Endodermal cell (in vitro differentiated cells): Measurements from ENCODE around the gene SMIM28. TPM values are rescaled to one million over a fixed set of nuclear protein-coding genes. Genes with fewer than 3 reads are reported as not detected.
A peak's percentile ranks its signal among the peaks of the same experiment; 100 is the strongest.

Source experiments
- DNase-seq: peaks from one replicate; pipeline ENCODE4 v3.0.0-alpha.2; 2017
- H3K27ac ChIP-seq: 2 replicates; pipeline ENCODE4 v1.5.1; 2013; ENCODE audit warnings: mild to moderate bottlenecking, low read depth, low read length, moderate library complexity
- H3K27me3 ChIP-seq: 2 replicates; pipeline ENCODE4 v1.6.1; 2013; ENCODE audit warnings: mild to moderate bottlenecking, low read length, moderate library complexity; ENCODE audit not compliant: insufficient read depth, control insufficient read depth, poor library complexity, severe bottlenecking
- H3K36me3 ChIP-seq: 2 replicates; pipeline ENCODE4 v1.7.0; 2013; ENCODE audit warnings: mild to moderate bottlenecking, low read length, moderate library complexity; ENCODE audit not compliant: control insufficient read depth, insufficient read depth
- H3K4me1 ChIP-seq: one replicate; pipeline ENCODE4 v1.7.0; 2013; ENCODE audit warnings: low read length; ENCODE audit not compliant: control insufficient read depth, insufficient read depth
- H3K4me3 ChIP-seq: 2 replicates; pipeline ENCODE4 v1.5.1; 2013; ENCODE audit warnings: mild to moderate bottlenecking, low read length, moderate library complexity
- H3K9ac ChIP-seq: 2 replicates; pipeline ENCODE4 v1.6.1; 2013; ENCODE audit warnings: mild to moderate bottlenecking, low read length, moderate library complexity; ENCODE audit not compliant: poor library complexity, severe bottlenecking; ENCODE audit errors: extremely low read depth
- H3K9me3 ChIP-seq: 2 replicates; pipeline ENCODE4 v1.6.1; 2013; ENCODE audit warnings: mild to moderate bottlenecking, low read length, moderate library complexity; ENCODE audit not compliant: control insufficient read depth
- H3K27ac Mint-ChIP-seq: 2 replicates; pipeline ENCODE4 v1.8.0; 2020; ENCODE audit warnings: mixed read lengths
- H3K27me3 Mint-ChIP-seq: 2 replicates; pipeline ENCODE4 v1.8.0; 2021; ENCODE audit warnings: mild to moderate bottlenecking, mixed read lengths; ENCODE audit not compliant: insufficient read depth
- H3K36me3 Mint-ChIP-seq: 2 replicates; pipeline ENCODE4 v1.8.0; 2020; ENCODE audit warnings: low read depth, mixed read lengths
- H3K4me1 Mint-ChIP-seq: 2 replicates; pipeline ENCODE4 v1.8.0; 2020; ENCODE audit warnings: mixed read lengths
- H3K4me3 Mint-ChIP-seq: 2 replicates; pipeline ENCODE4 v1.8.0; 2020; ENCODE audit warnings: mild to moderate bottlenecking, moderate library complexity, mixed read lengths
- H3K9me3 Mint-ChIP-seq: 2 replicates; pipeline ENCODE4 v1.8.0; 2020; ENCODE audit warnings: mild to moderate bottlenecking, mixed read lengths
- WGBS, 2 experiments: methylation state at CpG; one replicate each; pipeline versions ENCODE4 v1.1.5 to v1.1.7; 2013; ENCODE audit warnings: missing lambda C conversion rate in 2 of 2, mixed read lengths in 1 of 2; ENCODE audit not compliant: insufficient coverage in 1 of 2, insufficient read length in 1 of 2; 5-methylcytosine and 5-hydroxymethylcytosine counted together
- total RNA-seq, 2 donors: library from RNA; stranded (reverse); fragmentation: NEBNext Ultra II Directional in 1 of 2; extraction: Animal tissue kit (Norgen Biotek cat#: 25700) in 1 of 2; gene quantifications; 2 replicates in 1 of 2; 3 replicates in 1 of 2; pipeline ENCODE4 v1.2.1, GENCODE V29; 2021
- TF ChIP-seq, protein P1 (sequence below): fragments of 200-600 bp; sonication (generic); conservative IDR thresholded peaks from 2 replicates; pipeline ENCODE4 v1.5.0; 2021; ENCODE audit warnings: antibody characterized with exemption, mild to moderate bottlenecking

SMIM28 gene
- total RNA-seq, 2 donors from 2014 or later: 0.33 TPM; not detected in 1

DNA sequence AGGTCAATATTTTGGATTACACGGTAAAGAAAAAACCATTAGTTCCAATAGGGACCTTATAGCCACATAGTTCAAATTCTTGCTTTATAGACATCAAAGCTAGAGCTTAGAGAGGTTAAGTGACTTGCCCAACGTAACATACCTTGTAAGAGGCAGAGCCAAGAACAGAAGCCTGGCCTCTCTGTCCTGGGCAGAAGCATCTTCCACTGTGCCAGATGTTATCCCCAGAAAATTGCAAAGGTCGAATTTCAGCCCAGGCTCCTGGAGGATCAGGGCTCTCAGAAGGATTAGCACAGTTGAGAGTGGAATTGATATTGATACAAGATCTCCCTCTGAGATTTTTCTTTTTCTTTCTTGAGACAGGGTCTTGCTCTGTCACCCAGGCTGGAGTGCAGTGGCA is 6.1 kb downstream of the SMIM28 start:
- Histone ChIP-seq H3K4me1 (peaks cover 6% of the 10 kb centered on the region), H3K9ac (no peak overlapping the region), H3K36me3 (no peaks in the 10 kb centered on the region), H3K27ac (no peak overlapping the region), H3K4me3 (no peak overlapping the region), H3K9me3 (no peaks in the 10 kb centered on the region), H3K27me3 (no peaks in the 10 kb centered on the region)
- Mint-ChIP-seq H3K4me3 (no peak overlapping the region), H3K27me3 (no peaks in the 10 kb centered on the region), H3K36me3 (no peaks in the 10 kb centered on the region), H3K4me1 (peaks cover 34% of the 10 kb centered on the region), H3K27ac (no peak overlapping the region), H3K9me3 (no peaks in the 10 kb centered on the region)
- WGBS, 2 experiments: 84 to 90% methylated on average over 3 of the region's 3 CpGs
- DNase-seq: no peak
- TF ChIP-seq, protein P1, sequence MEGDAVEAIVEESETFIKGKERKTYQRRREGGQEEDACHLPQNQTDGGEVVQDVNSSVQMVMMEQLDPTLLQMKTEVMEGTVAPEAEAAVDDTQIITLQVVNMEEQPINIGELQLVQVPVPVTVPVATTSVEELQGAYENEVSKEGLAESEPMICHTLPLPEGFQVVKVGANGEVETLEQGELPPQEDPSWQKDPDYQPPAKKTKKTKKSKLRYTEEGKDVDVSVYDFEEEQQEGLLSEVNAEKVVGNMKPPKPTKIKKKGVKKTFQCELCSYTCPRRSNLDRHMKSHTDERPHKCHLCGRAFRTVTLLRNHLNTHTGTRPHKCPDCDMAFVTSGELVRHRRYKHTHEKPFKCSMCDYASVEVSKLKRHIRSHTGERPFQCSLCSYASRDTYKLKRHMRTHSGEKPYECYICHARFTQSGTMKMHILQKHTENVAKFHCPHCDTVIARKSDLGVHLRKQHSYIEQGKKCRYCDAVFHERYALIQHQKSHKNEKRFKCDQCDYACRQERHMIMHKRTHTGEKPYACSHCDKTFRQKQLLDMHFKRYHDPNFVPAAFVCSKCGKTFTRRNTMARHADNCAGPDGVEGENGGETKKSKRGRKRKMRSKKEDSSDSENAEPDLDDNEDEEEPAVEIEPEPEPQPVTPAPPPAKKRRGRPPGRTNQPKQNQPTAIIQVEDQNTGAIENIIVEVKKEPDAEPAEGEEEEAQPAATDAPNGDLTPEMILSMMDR: no peak

DNA sequence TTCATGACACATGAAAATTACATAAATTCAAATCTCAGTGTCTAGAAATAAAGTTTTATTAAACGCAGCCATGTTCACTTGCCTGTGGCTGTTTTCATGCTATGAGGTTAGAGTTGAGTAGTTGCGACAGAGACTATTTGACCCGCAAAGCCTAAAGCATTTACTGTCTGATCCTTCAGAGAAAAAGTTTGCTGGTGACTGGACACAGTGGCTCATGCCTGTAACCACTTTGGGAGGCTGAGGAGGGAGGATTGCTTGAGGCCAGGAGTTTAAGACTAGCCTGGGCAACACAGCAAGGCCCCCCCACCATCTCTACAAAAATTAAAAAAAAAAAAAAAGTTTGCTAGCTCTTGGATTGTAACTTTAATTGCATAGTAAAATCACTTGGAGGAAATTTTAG is 9.2 kb downstream of the SMIM28 start:
- WGBS, 2 experiments: 85 to 93% methylated on average over 2 to 3 of the region's 3 CpGs
- no peaks in the 10 kb centered on the region for H3K36me3 Mint-ChIP-seq
- H3K27ac Mint-ChIP-seq: no peak overlapping the region

DNA sequence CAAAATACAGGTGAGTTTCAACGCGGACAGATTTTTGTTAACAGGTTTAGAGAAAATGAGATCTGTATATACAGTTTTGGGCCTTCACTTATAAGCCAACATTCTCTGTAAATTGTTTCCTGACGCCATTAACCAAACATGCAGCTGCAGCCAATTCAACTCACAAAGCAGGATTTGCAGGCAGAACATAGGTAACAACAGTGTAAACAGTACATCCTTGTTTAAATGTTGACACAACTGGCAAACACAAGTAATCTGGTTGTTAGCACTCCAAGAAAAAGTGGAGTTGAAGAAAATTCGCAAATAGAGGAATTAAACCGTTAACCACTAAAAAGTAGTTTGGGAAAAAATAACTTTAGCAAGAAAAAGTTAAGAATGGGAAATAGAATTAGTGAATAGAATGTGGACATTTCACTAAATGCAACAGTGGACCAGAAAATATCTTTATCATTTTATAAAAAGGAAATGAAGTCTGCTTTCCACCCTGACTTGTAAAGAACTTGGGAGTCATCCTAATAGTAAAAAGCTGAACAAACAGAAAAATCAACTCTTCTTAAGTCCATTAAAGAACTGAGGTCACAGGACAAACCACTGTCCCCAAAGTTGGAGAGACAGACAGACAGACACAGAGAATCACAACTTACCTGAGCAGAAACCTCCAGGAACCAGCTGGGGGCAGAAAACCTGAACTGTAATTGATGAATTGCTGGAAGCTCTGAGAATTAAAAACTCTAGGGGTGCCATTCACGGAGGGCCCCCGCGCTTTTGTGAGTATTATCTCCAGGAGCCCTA is 10.1 kb downstream of the SMIM28 start:
- Mint-ChIP-seq H3K36me3 (no peaks in the 10 kb centered on the region), H3K9me3 (no peaks in the 10 kb centered on the region), H3K27ac (no peak overlapping the region), H3K27me3 (peaks cover 4% of the 10 kb centered on the region), H3K4me3 (no peak overlapping the region), H3K4me1 (peaks cover 32% of the 10 kb centered on the region)
- Histone ChIP-seq H3K36me3 (no peaks in the 10 kb centered on the region), H3K4me3 (no peak overlapping the region), H3K27me3 (no peaks in the 10 kb centered on the region), H3K27ac (no peak overlapping the region), H3K9ac (no peak overlapping the region), H3K4me1 (peaks cover 4% of the 10 kb centered on the region), H3K9me3 (no peaks in the 10 kb centered on the region)
- 87 to 94% methylated on average over 8 of the region's 8 CpGs for WGBS, 2 experiments
- TF ChIP-seq, protein P1: peak; percentile 44
- no peak for DNase-seq

More for the DNA sequence above, 9.2 kb downstream of the SMIM28 start:
- Histone ChIP-seq H3K9ac (no peak overlapping the region), H3K27me3 (no peaks in the 10 kb centered on the region), H3K9me3 (no peaks in the 10 kb centered on the region), H3K4me3 (no peak overlapping the region), H3K4me1 (peaks cover 6% of the 10 kb centered on the region), H3K36me3 (no peaks in the 10 kb centered on the region), H3K27ac (no peak overlapping the region)
- Mint-ChIP-seq H3K9me3 (no peaks in the 10 kb centered on the region), H3K4me3 (no peak overlapping the region), H3K27me3 (peaks cover 4% of the 10 kb centered on the region), H3K4me1 (peaks cover 37% of the 10 kb centered on the region)
- TF ChIP-seq, protein P1: no peak
- DNase-seq: no peak
